ENCODE results near the gene COPZ2.

- TF ChIP-seq POLR2AphosphoS5 (IDR thresholded peaks at IDR 0.05; ENCODE audit: low read depth, low read length): no peak
- no peak for TF ChIP-seq POLR2A (IDR thresholded peaks at IDR 0.05; ENCODE audit: low read depth, low read length)
Observed at GRCh38 chr17:48084932-48085331, 47.3 kb upstream of the COPZ2 start.
